T-helper 1 cell treated with Interleukin-12 subunit alpha and Interleukin-12 subunit beta and Interleukin-4 antibody, amounts not matched to agents 30 μg/mL and 1 μg/mL, for 36 hours (primary cell): ENCODE results near the gene NAMPT.
"Not testable (repeated sequence)": the region's sequence is repeated elsewhere in the genome, so short reads cannot be mapped to it uniquely, and the experiment has no call there.

Source experiments
- H3K27ac Mint-ChIP-seq: one replicate; pipeline ENCODE4 v1.8.0; 2021; ENCODE audit warnings: mild to moderate bottlenecking, mixed read lengths
- H3K27me3 Mint-ChIP-seq: one replicate; pipeline ENCODE4 v1.8.0; 2021; ENCODE audit warnings: low read depth, mixed read lengths
- H3K36me3 Mint-ChIP-seq: one replicate; pipeline ENCODE4 v1.8.0; 2021; ENCODE audit warnings: low read depth, mixed read lengths
- H3K4me1 Mint-ChIP-seq: one replicate; pipeline ENCODE4 v1.8.0; 2021; ENCODE audit warnings: low read depth, mixed read lengths
- H3K4me3 Mint-ChIP-seq: one replicate; pipeline ENCODE4 v1.8.0; 2021; ENCODE audit warnings: mild to moderate bottlenecking, moderate library complexity, mixed read lengths
- H3K9me3 Mint-ChIP-seq: one replicate; pipeline ENCODE4 v1.8.0; 2021; ENCODE audit warnings: mixed read lengths

The NAMPT gene

DNA sequence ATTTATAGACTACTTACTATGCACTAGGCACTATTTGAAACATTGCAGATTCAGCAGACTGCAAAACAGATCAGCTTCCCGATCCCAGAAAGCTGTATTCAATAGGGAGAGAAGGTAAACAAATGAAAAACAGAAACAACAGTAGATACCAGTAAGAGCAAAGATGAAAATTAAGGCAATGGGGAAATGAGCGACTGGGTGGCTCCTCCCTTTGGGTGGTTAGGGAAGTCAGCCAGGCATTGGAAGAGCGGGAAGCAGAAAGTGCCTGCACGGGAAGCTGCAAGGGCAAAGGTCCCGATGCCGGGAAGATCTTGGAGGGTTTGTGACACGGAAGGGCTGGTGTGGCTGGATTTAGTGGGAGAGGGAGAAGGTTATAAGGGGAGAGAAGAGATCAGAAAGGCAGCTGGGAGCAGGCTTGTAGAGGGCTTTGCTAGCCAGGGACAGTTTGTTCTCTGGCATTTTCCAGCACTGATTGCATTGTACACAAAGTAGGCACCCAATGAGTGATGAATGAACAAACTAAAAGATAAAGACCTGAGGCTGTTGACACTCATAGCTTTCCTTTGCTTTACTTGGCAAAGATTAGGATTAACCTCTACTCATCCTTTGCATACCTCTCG, 67.8 kb downstream of the NAMPT start:
- no peak overlapping the region for H3K27ac Mint-ChIP-seq
- H3K4me1 Mint-ChIP-seq: peaks cover under 1% of the 10 kb centered on the region
- H3K36me3 Mint-ChIP-seq: no peaks in the 10 kb centered on the region
- no peak overlapping the region for H3K4me3 Mint-ChIP-seq
- H3K9me3 Mint-ChIP-seq: no peaks in the 10 kb centered on the region
- H3K27me3 Mint-ChIP-seq: peaks cover 15% of the 10 kb centered on the region

DNA sequence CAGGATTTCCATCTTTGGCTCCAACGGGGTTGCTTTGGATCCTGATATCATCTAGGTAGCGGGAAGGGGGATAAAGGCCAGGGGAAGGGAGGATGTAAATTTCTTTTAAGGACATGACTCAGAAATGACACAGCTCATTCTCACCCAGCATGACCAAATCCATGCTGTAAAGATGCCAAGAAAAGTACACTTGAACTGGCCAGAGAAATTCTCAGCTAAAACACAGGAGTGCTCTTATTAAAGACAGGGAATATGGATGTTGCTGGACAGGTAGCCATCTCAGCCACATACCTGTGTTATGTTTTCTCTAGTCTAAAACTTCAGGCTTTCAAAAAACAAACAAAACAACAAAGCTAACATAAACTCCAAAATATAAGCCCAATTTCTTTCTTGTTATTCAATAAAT, 68.3 kb downstream of the NAMPT start:
- H3K36me3 Mint-ChIP-seq: no peaks in the 10 kb centered on the region
- peaks cover 15% of the 10 kb centered on the region for H3K27me3 Mint-ChIP-seq
- no peak overlapping the region for H3K4me3 Mint-ChIP-seq
- H3K4me1 Mint-ChIP-seq: no peaks in the 10 kb centered on the region
- no peak overlapping the region for H3K27ac Mint-ChIP-seq
- H3K9me3 Mint-ChIP-seq: no peaks in the 10 kb centered on the region

- Mint-ChIP-seq H3K27ac (no peak overlapping the region), H3K4me1 (no peaks in the 10 kb centered on the region), H3K36me3 (no peaks in the 10 kb centered on the region), H3K9me3 (no peaks in the 10 kb centered on the region), H3K27me3 (peaks cover 15% of the 10 kb centered on the region), H3K4me3 (no peak overlapping the region)
Observed at GRCh38 chr7:106215868-106216516, 68.8 kb downstream of the NAMPT start.

DNA sequence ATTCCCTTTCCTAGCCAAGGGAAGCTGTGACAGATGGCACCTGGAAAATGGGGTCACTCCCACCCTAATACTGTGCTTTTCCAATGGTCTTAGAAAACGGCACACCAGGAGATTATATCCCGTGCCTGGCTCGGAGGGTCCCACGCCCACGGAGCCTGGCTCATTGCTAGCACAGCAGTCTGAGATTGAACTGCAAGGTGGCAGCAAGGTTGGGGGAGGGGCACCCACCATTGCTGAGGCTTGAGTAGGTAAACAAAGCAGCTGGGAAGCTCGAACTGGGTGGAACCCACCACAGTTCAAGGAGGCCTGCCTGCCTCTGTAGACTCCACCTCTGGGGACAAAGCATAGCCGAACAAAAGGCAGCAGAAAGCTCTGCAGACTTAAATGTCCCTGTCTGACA, 75.8 kb downstream of the NAMPT start:
- peaks cover 20% of the 10 kb centered on the region for H3K27me3 Mint-ChIP-seq
- H3K27ac Mint-ChIP-seq, H3K4me1 Mint-ChIP-seq, H3K4me3 Mint-ChIP-seq, H3K36me3 Mint-ChIP-seq, H3K9me3 Mint-ChIP-seq: not testable (repeated sequence)

GRCh38 chr7:106206826-106207541, 77.8 kb downstream of the NAMPT start:
- H3K36me3 Mint-ChIP-seq: no peaks in the 10 kb centered on the region
- H3K27me3 Mint-ChIP-seq: peaks cover 19% of the 10 kb centered on the region
- no peaks in the 10 kb centered on the region for H3K4me1 Mint-ChIP-seq

DNA sequence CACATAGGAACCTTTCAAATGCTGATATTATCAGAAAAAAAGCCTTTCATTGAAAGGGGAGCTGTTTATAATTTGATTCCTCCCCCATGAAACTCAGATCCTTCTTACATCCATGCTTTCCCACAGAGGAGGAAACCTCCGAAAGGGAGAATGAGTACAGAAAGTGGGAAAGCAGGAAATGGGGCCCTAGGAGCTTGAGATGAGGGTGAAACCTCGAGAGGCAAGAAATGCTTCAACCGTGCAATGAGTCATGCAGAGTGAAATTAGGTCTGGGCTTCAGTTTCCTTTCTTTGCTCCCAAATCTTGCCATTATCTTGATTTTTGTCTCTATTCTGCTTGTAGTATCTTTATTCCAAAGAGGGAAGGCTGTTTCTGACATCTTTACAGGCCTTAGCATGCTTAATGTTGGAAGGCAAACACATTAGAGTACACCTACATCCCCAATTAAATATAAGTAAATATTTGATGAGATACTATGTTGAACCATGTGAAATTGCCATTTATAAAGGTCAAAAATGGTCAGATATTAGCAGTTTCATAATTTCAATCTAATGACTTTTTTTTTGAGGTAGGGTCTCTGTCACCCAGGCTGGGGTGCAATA, 79.1 kb downstream of the NAMPT start:
- no peak overlapping the region for H3K27ac Mint-ChIP-seq
- peaks cover 27% of the 10 kb centered on the region for H3K27me3 Mint-ChIP-seq
- H3K4me3 Mint-ChIP-seq: no peak overlapping the region
- H3K4me1 Mint-ChIP-seq: no peaks in the 10 kb centered on the region
- no peaks in the 10 kb centered on the region for H3K36me3 Mint-ChIP-seq
- H3K9me3 Mint-ChIP-seq: peaks cover 3% of the 10 kb centered on the region

More at GRCh38 chr7:106206826-106207541, 77.8 kb downstream of the NAMPT start:
- Mint-ChIP-seq H3K27ac (no peak overlapping the region), H3K4me3 (no peak overlapping the region), H3K9me3 (peaks cover 3% of the 10 kb centered on the region)

- Mint-ChIP-seq H3K4me1 (no peaks in the 10 kb centered on the region), H3K27ac (no peak overlapping the region), H3K4me3 (no peak overlapping the region), H3K36me3 (no peaks in the 10 kb centered on the region), H3K9me3 (no peaks in the 10 kb centered on the region), H3K27me3 (peaks cover 27% of the 10 kb centered on the region)
Observed at GRCh38 chr7:106203473-106203872, 81.3 kb downstream of the NAMPT start.

- Mint-ChIP-seq H3K27me3 (peaks cover 22% of the 10 kb centered on the region), H3K4me1 (no peaks in the 10 kb centered on the region), H3K4me3 (no peak overlapping the region), H3K27ac (no peak overlapping the region), H3K9me3 (no peaks in the 10 kb centered on the region), H3K36me3 (no peaks in the 10 kb centered on the region)
Observed at GRCh38 chr7:106201164-106201563, 83.6 kb downstream of the NAMPT start.

DNA sequence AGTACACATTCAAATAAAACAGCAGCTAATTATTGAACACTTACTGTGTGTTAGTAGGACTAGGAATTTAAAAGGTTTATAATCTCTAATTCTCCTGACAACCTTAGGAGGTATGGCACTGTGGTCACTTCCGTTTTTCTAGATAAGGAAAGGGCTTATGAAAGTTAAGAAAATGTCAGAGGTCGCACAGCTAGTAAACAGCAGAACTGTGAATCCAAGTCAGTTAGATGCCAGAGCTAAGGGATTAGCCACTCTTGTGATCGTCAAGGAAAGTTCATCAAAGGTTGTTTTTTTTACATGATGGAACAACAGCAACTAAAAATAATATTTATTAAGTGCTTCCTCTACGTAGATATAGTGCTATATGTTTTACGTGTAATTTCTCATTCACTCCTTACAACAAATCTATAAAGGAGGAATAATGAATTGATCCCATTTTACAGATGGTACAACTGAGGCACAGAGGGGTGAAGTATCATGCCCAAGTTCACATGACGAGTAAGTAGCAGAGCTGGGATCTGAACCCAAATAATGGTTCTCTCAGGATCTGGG, 84.9 kb downstream of the NAMPT start:
- H3K27ac Mint-ChIP-seq: no peak overlapping the region
- H3K4me1 Mint-ChIP-seq: no peaks in the 10 kb centered on the region
- peaks cover 32% of the 10 kb centered on the region for H3K27me3 Mint-ChIP-seq
- H3K36me3 Mint-ChIP-seq: no peaks in the 10 kb centered on the region
- no peak overlapping the region for H3K4me3 Mint-ChIP-seq
- no peaks in the 10 kb centered on the region for H3K9me3 Mint-ChIP-seq

- Mint-ChIP-seq H3K9me3 (no peaks in the 10 kb centered on the region), H3K27ac (no peak overlapping the region), H3K36me3 (no peaks in the 10 kb centered on the region), H3K4me1 (no peaks in the 10 kb centered on the region), H3K27me3 (peaks cover 33% of the 10 kb centered on the region), H3K4me3 (no peak overlapping the region)
Observed at GRCh38 chr7:106199024-106199423, 85.8 kb downstream of the NAMPT start.
